Esophagus muscularis mucosa (tissue), 4 donors: ENCODE data around the gene MSI2. TPM values are rescaled to one million over a fixed set of nuclear protein-coding genes. Genes with fewer than 3 reads are reported as not detected.

Experiments used
- DNase-seq: peaks from one replicate; pipeline ENCODE4 v3.0.0-alpha.2; 2017; ENCODE audit errors: extremely low spot score
- H3K27ac ChIP-seq, 4 donors: fragments of 200-600 bp; sonication (generic); replicated peaks in 1 of 4; 1 replicate in 3 of 4; 2 replicates in 1 of 4; pipeline ENCODE4 v1.5.1; 2016 to 2019; ENCODE audit warnings: mild to moderate bottlenecking in 1 of 4
- H3K27me3 ChIP-seq, 4 donors: fragments of 200-600 bp; sonication (generic); one replicate each; pipeline versions ENCODE4 v1.5.1 to v1.6.0; 2016 to 2019
- H3K36me3 ChIP-seq, 4 donors: fragments of 200-600 bp; sonication (generic); one replicate each; pipeline ENCODE4 v1.5.1; 2016 to 2019
- H3K4me1 ChIP-seq, 4 donors: fragments of 200-600 bp; sonication (generic); one replicate each; pipeline ENCODE4 v1.5.1; 2016 to 2019
- H3K4me3 ChIP-seq, 4 donors: fragments of 200-600 bp; sonication (generic); 1 replicate in 2 of 4; 2 replicates in 2 of 4; pipeline ENCODE4 v1.5.1; 2016 to 2019; ENCODE audit warnings: mild to moderate bottlenecking in 4 of 4, moderate library complexity in 1 of 4
- H3K9me3 ChIP-seq, 4 donors: fragments of 200-600 bp; sonication (generic); 1 replicate in 3 of 4; 2 replicates in 1 of 4; pipeline ENCODE4 v1.5.1; 2016 to 2019
- CTCF ChIP-seq, 3 experiments: fragments of 200-600 bp in 2 of 3; fragments of 450-650 bp in 1 of 3; sonication (generic) in 2 of 3; IDR thresholded peaks; one replicate each; pipeline ENCODE4 v1.5.1; 2017 to 2019; ENCODE audit warnings: antibody characterized with exemption in 3 of 3, mild to moderate bottlenecking in 2 of 3, moderate library complexity in 1 of 3
- EP300 ChIP-seq: sonication (generic); formaldehyde crosslinking; IDR thresholded peaks from one replicate; pipeline ENCODE4 v1.6.1; 2017; ENCODE audit warnings: antibody characterized with exemption
- POLR2A ChIP-seq: fragments of 450-650 bp; IDR thresholded peaks from one replicate; pipeline ENCODE4 v1.6.1; 2017; ENCODE audit warnings: antibody characterized with exemption, moderate library complexity, mild to moderate bottlenecking, low read depth
- POLR2AphosphoS5 ChIP-seq, 2 donors: sonication (generic); formaldehyde crosslinking; IDR thresholded peaks; one replicate each; pipeline ENCODE4 v1.6.1; 2017; ENCODE audit warnings: antibody characterized with exemption in 2 of 2
- WGBS: methylation state at CpG from one replicate; pipeline ENCODE4 v1.1.5; 2018; 5-methylcytosine and 5-hydroxymethylcytosine counted together
- intact Hi-C: fragments of 100-400 bp; cut with DNase I; formaldehyde crosslinking; loops from one replicate; pipeline ENCODE4 v1.15.1; 2023
- total RNA-seq, 4 donors: library from RNA; depleted of rRNA; stranded (reverse); fragments of >200 nt; gene quantifications; one replicate each; pipeline versions ENCODE4 v1.1.0 to v1.2.1, GENCODE V29; 2016

Gene MSI2
- total RNA-seq, 4 donors from 2014 or later = 28.8 to 39.0 (median 29.6) TPM

GRCh38 chr17:57644326-57644725 is 388.0 kb downstream of the MSI2 start:
- Histone ChIP-seq H3K4me3 (no peak overlapping the region), H3K36me3 (peaks cover 0 to under 1% (median 0%) of the 10 kb centered on the region in 4 donors), H3K27me3 (no peaks in the 10 kb centered on the region), H3K9me3 (no peaks in the 10 kb centered on the region), H3K27ac (no peak overlapping the region), H3K4me1 (no peaks in the 10 kb centered on the region)
- TF ChIP-seq POLR2AphosphoS5 (IDR thresholded peaks at IDR 0.05) = no peak
- no peak for TF ChIP-seq EP300
- TF ChIP-seq POLR2A = no peak
- TF ChIP-seq CTCF (IDR thresholded peaks at IDR 0.05) = no peak
- WGBS = 77% methylated on average over 5 of the region's 5 CpGs
- DNase-seq = no peak
- intact Hi-C loops = no loop called here

DNA sequence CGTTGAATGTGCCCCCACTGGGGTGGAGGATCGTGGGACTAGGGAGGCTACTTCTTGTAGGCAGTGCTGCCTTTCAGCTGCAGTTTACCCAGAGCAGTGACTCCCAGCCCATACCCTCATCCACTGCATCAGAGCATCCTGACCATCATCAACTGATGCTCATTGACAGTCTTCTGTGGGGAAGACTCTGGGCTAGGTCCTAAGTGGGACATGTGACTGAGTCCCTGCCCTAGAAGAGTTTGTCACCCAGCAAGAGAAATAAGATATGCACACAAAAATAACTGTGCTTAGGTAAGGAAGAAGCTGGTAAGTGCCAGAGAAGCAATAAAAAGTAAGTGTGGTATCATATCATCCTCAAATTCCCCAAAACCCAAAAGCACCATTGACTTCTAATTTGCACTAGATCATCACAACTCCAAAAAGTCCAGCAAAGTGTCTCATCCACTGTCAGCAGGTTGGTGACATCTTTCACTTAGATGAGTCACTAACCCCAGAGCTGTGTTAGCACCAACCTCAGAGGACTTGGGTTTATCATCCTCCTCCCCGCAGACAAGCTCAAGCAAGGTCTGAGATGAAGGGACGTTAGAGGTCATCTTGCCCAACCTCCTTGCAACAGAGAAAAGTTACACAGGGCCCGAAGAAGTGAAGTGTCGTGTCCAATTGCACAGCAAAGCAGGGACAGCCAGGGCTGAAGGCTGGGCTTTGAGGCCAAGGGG is 389.8 kb downstream of the MSI2 start:
- no peak overlapping the region for H3K4me3 ChIP-seq
- H3K4me1 ChIP-seq = no peaks in the 10 kb centered on the region
- H3K36me3 ChIP-seq = no peaks in the 10 kb centered on the region
- TF ChIP-seq POLR2AphosphoS5 (IDR thresholded peaks at IDR 0.05) (no peak), EP300 (no peak), CTCF (IDR thresholded peaks at IDR 0.05) (no peak), POLR2A (no peak)
- intact Hi-C loops = no loop called here
- H3K27me3 ChIP-seq = no peaks in the 10 kb centered on the region
- no peak for DNase-seq
- no peak overlapping the region for H3K27ac ChIP-seq
- no peaks in the 10 kb centered on the region for H3K9me3 ChIP-seq
- 86% methylated on average over 6 of the region's 6 CpGs for WGBS

GRCh38 chr17:57648720-57649119 is 392.4 kb downstream of the MSI2 start:
- H3K27ac ChIP-seq = no peak overlapping the region
- no peak for TF ChIP-seq CTCF (IDR thresholded peaks at IDR 0.05)
- TF ChIP-seq EP300 = no peak
- TF ChIP-seq POLR2AphosphoS5 (IDR thresholded peaks at IDR 0.05) = no peak
- no peak for TF ChIP-seq POLR2A
- no peaks in the 10 kb centered on the region for H3K9me3 ChIP-seq
- WGBS = 80% methylated on average over 5 of the region's 5 CpGs
- no peaks in the 10 kb centered on the region for H3K4me1 ChIP-seq
- no peaks in the 10 kb centered on the region for H3K27me3 ChIP-seq
- H3K4me3 ChIP-seq = no peak overlapping the region
- no peak for DNase-seq
- H3K36me3 ChIP-seq = peaks cover 0 to 8% (median 0%) of the 10 kb centered on the region in 4 donors
- intact Hi-C loops = no loop called here

DNA sequence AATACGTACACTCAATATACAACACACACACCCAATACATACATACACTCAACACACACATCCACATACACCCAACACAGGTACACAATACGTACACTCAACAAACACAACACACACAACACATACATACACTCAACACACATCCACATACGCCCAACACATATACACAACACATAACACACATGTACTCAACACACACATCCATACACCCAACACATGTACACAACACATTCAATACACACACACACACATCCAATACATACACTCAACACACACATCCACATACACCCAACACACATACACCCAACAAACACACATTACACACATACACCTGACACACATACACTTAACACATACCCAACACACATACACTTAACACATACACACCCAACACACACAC is 392.9 kb downstream of the MSI2 start:
- DNase-seq = no peak
- no peaks in the 10 kb centered on the region for H3K4me1 ChIP-seq
- no peaks in the 10 kb centered on the region for H3K27me3 ChIP-seq
- H3K4me3 ChIP-seq = no peak overlapping the region
- H3K36me3 ChIP-seq = peaks cover 0 to 8% (median 0%) of the 10 kb centered on the region in 4 donors
- intact Hi-C loops = no loop called here
- no peaks in the 10 kb centered on the region for H3K9me3 ChIP-seq
- no peak for TF ChIP-seq EP300
- no peak overlapping the region for H3K27ac ChIP-seq
- WGBS = 95% methylated on average over 3 of the region's 3 CpGs

GRCh38 chr17:57649731-57650484 is 393.6 kb downstream of the MSI2 start:
- no peak for DNase-seq
- intact Hi-C loops = no loop called here
- TF ChIP-seq POLR2AphosphoS5 (IDR thresholded peaks at IDR 0.05) = no peak
- no peak for TF ChIP-seq CTCF (IDR thresholded peaks at IDR 0.05)
- TF ChIP-seq POLR2A = no peak
- TF ChIP-seq EP300 = no peak
- no peaks in the 10 kb centered on the region for H3K4me1 ChIP-seq
- no peak overlapping the region for H3K27ac ChIP-seq
- H3K9me3 ChIP-seq = no peaks in the 10 kb centered on the region
- H3K4me3 ChIP-seq = no peak overlapping the region
- H3K36me3 ChIP-seq = peaks cover 0 to 8% (median 0%) of the 10 kb centered on the region in 4 donors
- 91% methylated on average over 8 of the region's 8 CpGs for WGBS
- H3K27me3 ChIP-seq = no peaks in the 10 kb centered on the region
